Measurements from ENCODE around the gene BLMH.

The BLMH gene

DNA sequence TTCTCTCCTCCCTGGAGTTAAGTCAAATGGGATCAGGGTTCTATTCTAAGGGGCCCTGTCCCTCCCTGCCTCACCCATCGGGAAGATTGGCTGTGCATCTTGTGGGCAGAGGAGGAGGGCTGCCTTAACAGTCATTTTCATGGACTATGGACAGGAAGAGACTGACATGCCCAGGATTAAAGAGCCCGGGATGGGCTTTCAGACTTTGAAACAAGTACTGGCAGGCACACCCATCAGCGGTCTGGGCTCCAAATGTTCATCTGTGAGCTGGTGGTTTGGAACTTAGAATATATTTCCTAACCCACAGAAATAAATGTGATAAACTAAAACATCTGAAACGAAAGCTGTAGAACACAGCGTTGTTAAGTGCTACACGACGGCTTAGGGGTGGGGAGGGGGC is 62.7 kb downstream of the BLMH start:
- CTCF ChIA-PET: no interaction called here
- TF ChIP-seq NFRKB (IDR thresholded peaks at IDR 0.05) (no peak), L3MBTL2 (conservative IDR thresholded peaks at IDR 0.05) (no peak), FOXA1 (IDR thresholded peaks at IDR 0.05) (no peak), SUZ12 (IDR thresholded peaks at IDR 0.05) (no peak), SP1 (IDR thresholded peaks at IDR 0.05) (no peak), FOXM1 (IDR thresholded peaks at IDR 0.05; ENCODE audit: borderline replicate concordance) (no peak), ELF4 (IDR thresholded peaks at IDR 0.05) (no peak), ZNF384 (IDR thresholded peaks at IDR 0.05) (no peak), FOXK2 (IDR thresholded peaks at IDR 0.05) (no peak), LEF1 (IDR thresholded peaks at IDR 0.05; ENCODE audit: borderline replicate concordance) (no peak), ARNT (IDR thresholded peaks at IDR 0.05) (no peak), HDGF (IDR thresholded peaks at IDR 0.05; ENCODE audit: borderline replicate concordance) (no peak), TARDBP (IDR thresholded peaks at IDR 0.05) (no peak), CTBP1 (IDR thresholded peaks at IDR 0.05; ENCODE audit: borderline replicate concordance) (no peak)
- POLR2A ChIA-PET: no interaction called here
- DNase-seq (ENCODE audit: extremely low spot score): no peak

DNA sequence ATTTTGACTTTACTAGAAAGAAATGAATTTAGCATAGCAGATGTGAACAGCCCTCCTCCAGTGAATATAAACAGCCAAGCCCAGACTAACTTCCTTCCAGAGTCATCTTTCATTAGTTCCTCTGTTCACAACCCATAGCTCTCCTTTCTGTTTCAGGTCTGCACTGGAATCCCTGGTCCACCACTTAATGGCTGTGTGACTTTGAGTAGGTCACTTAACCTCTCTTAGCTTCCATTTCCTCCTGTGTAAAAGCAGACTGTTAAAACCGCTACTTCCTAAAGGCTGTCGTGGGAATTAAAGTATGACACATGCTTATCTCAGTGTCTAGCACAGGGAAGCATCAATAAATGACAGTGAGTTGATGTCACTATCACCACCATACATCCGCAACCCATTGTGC is 63.7 kb downstream of the BLMH start:
- TF ChIP-seq SUZ12 (IDR thresholded peaks at IDR 0.05) (no peak), BHLHE40 (IDR thresholded peaks at IDR 0.05; ENCODE audit: borderline replicate concordance) (no peak), ARNT (IDR thresholded peaks at IDR 0.05) (no peak), ZNF384 (IDR thresholded peaks at IDR 0.05) (no peak), TARDBP (IDR thresholded peaks at IDR 0.05) (no peak), CTBP1 (IDR thresholded peaks at IDR 0.05; ENCODE audit: borderline replicate concordance) (no peak), FOXK2 (IDR thresholded peaks at IDR 0.05) (no peak)
- TF ChIP-seq, protein P1, sequence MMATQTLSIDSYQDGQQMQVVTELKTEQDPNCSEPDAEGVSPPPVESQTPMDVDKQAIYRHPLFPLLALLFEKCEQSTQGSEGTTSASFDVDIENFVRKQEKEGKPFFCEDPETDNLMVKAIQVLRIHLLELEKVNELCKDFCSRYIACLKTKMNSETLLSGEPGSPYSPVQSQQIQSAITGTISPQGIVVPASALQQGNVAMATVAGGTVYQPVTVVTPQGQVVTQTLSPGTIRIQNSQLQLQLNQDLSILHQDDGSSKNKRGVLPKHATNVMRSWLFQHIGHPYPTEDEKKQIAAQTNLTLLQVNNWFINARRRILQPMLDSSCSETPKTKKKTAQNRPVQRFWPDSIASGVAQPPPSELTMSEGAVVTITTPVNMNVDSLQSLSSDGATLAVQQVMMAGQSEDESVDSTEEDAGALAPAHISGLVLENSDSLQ (IDR thresholded peaks at IDR 0.05): no peak
- POLR2A ChIA-PET: no interaction called here
- CTCF ChIA-PET: no interaction called here
- no peak for DNase-seq (ENCODE audit: extremely low spot score)

DNA sequence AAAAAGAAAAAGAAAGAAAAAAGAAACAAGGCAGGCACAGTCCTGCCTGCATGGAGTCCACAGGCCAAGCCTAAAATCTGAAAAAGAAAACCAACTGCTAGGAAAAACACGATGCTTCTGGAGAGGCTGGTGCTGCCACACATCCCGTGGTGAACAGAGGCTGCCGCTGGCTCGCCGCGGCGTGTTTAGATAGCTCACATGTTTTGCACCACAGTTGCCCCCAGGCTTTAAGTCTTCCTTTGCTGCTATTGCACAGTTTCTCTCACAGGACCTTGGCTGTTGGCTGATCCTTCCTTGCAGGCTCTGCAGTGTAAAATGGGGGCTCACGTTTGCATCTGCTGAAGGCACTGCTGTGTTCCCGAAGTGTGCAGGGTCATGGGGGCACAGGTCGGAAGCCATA is 64.9 kb downstream of the BLMH start:
- ChIA-PET CTCF (interaction anchor here (0.6 to 0.8 kb wide), 2 partner anchors 122 to 782 kb away, joined by 3 read pairs; no protein-coding TSS in a partner anchor), POLR2A (no interaction called here)
- DNase-seq (ENCODE audit: extremely low spot score): no peak
- TF ChIP-seq ZNF384 (IDR thresholded peaks at IDR 0.05) (no peak), ARNT (IDR thresholded peaks at IDR 0.05) (no peak), LEF1 (IDR thresholded peaks at IDR 0.05; ENCODE audit: borderline replicate concordance) (no peak), TARDBP (IDR thresholded peaks at IDR 0.05) (no peak), FOXK2 (IDR thresholded peaks at IDR 0.05) (no peak), FOXM1 (IDR thresholded peaks at IDR 0.05; ENCODE audit: borderline replicate concordance) (no peak), CTBP1 (IDR thresholded peaks at IDR 0.05; ENCODE audit: borderline replicate concordance) (no peak), FOXA1 (IDR thresholded peaks at IDR 0.05) (no peak), SUZ12 (IDR thresholded peaks at IDR 0.05) (no peak), HDGF (IDR thresholded peaks at IDR 0.05; ENCODE audit: borderline replicate concordance) (no peak), NFRKB (IDR thresholded peaks at IDR 0.05) (no peak), BHLHE40 (IDR thresholded peaks at IDR 0.05; ENCODE audit: borderline replicate concordance) (no peak), ELF4 (IDR thresholded peaks at IDR 0.05) (no peak), SP1 (IDR thresholded peaks at IDR 0.05) (no peak), L3MBTL2 (conservative IDR thresholded peaks at IDR 0.05) (no peak)
- TF ChIP-seq, protein P1 (IDR thresholded peaks at IDR 0.05): no peak

DNA sequence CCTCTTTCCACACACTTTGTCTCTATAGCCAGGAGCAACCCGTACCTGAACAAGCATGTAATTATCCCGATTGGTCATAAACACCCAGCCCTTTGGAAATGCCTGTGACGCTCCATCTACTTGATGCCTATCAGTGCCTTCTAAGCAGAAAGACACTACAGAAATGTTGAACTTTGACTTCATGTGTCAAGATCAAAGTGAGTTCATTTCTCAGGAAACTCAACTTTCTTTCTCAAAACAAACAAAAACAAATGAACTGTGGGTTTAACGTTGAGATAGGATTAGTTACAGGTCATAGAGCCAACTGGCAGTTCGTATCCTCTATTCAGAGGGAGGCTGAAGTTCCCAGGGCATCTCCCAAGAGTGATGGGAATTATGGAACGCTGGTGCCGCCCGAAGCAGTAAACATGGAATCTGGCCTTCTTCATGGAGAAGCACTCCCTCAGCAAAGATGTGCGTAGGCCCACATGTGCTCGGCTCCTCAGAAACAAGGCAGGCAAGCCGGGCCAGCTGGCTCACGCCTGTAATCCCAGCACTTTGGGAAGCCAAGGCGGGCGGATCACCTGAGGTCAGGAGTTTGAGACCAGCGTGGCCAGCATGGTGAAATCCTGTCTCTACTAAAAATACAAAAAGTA is 65.7 kb downstream of the BLMH start:
- ChIA-PET CTCF (interaction anchor here (0.8 kb wide), 1 partner anchor 121 kb away, joined by 3 read pairs; no protein-coding TSS in a partner anchor), POLR2A (no interaction called here)
- DNase-seq (ENCODE audit: extremely low spot score): no peak

DNA sequence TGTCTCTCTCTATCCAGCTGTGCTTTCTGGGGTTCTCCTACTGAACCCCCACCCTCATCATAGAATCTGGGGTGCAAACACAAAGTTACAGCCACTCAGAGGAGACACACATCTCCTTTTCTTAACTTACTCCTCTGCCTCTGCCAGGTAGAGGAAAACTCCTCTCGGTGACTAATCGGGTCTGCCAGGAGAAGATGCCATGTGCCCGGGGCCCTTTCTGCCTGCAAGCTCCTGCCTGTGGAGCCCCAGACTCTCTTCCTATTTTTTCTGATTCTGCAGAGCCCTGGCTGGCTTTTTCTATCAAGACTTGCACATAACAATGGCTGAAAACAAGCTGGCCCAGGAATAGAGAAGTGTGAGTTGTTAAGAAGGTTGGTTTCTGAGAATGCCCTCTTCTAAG is 66.6 kb downstream of the BLMH start:
- POLR2A ChIA-PET: no interaction called here
- TF ChIP-seq, protein P1 (IDR thresholded peaks at IDR 0.05): no peak
- TF ChIP-seq FOXM1 (IDR thresholded peaks at IDR 0.05; ENCODE audit: borderline replicate concordance) (no peak), HDGF (IDR thresholded peaks at IDR 0.05; ENCODE audit: borderline replicate concordance) (no peak), TARDBP (IDR thresholded peaks at IDR 0.05) (no peak), ARNT (IDR thresholded peaks at IDR 0.05) (no peak), LEF1 (IDR thresholded peaks at IDR 0.05; ENCODE audit: borderline replicate concordance) (no peak), FOXK2 (IDR thresholded peaks at IDR 0.05) (no peak), FOXA1 (IDR thresholded peaks at IDR 0.05) (no peak), ELF4 (IDR thresholded peaks at IDR 0.05) (no peak), SUZ12 (IDR thresholded peaks at IDR 0.05) (no peak), L3MBTL2 (conservative IDR thresholded peaks at IDR 0.05) (no peak), BHLHE40 (IDR thresholded peaks at IDR 0.05; ENCODE audit: borderline replicate concordance) (no peak)
- DNase-seq (ENCODE audit: extremely low spot score): no peak
- CTCF ChIA-PET: interaction anchor here (0.6 kb wide), 1 partner anchor 62 kb away, joined by 4 read pairs; no protein-coding TSS in a partner anchor

More for the DNA sequence above, 65.7 kb downstream of the BLMH start:
- TF ChIP-seq ELF4 (IDR thresholded peaks at IDR 0.05) (no peak), ARNT (IDR thresholded peaks at IDR 0.05) (no peak), ZNF384 (IDR thresholded peaks at IDR 0.05) (no peak), NFRKB (IDR thresholded peaks at IDR 0.05) (no peak), SUZ12 (IDR thresholded peaks at IDR 0.05) (no peak), CTBP1 (IDR thresholded peaks at IDR 0.05; ENCODE audit: borderline replicate concordance) (no peak), TARDBP (IDR thresholded peaks at IDR 0.05) (no peak)

DNA sequence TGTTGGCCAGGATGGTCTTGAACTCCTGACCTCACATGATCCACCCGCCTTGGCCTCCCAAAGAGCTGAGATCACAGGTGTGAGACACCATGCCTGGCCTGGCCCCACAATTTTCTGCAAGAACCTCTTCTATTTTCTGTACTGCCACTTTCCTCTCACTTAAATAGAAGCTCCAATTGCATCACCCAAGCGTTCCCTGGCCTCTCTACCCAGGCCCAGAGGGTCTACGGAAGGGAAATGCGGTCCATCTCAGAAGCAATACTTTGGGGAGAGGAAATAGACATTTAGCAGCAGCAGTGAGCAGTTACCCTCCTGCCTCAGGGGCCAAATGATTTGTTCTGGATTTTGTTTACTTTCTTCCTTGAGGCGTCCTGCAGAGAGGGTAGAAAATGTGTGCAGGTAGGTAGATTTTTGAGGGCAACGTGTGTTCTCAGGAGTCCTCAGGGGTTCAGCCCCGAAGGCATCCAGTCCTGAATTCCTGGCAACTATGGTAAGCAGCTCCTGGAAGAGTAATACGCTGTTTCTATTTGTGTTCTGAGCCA is 67.3 kb downstream of the BLMH start:
- TF ChIP-seq TARDBP (IDR thresholded peaks at IDR 0.05) (no peak), HDGF (IDR thresholded peaks at IDR 0.05; ENCODE audit: borderline replicate concordance) (no peak)
- ChIA-PET POLR2A (interaction anchor here (0.6 kb wide), 1 partner anchor 106 kb away, joined by 3 read pairs; no protein-coding TSS in a partner anchor), CTCF (interaction anchor here (0.6 kb wide), 1 partner anchor 62 kb away, joined by 4 read pairs; no protein-coding TSS in a partner anchor)
- no peak for DNase-seq (ENCODE audit: extremely low spot score)
